Fibroblast of pulmonary artery (primary cell): Measurements from ENCODE around the gene MPC2.

Source experiments
- DNase-seq: peaks from one replicate; pipeline ENCODE4 v3.0.0-alpha.2; 2010; ENCODE audit warnings: low read depth
- H3K4me3 ChIP-seq: replicated peaks from 2 replicates; pipeline ENCODE4 v1.5.1; 2011; ENCODE audit warnings: low read depth, mild to moderate bottlenecking, control low read depth, low read length, moderate library complexity
- TF ChIP-seq, protein P1 (sequence below): IDR thresholded peaks from 2 replicates; pipeline ENCODE4 v1.5.1; 2011; ENCODE audit warnings: mild to moderate bottlenecking, control low read depth, low read length, inconsistent platforms; ENCODE audit errors: missing control alignments

Gene MPC2

DNA sequence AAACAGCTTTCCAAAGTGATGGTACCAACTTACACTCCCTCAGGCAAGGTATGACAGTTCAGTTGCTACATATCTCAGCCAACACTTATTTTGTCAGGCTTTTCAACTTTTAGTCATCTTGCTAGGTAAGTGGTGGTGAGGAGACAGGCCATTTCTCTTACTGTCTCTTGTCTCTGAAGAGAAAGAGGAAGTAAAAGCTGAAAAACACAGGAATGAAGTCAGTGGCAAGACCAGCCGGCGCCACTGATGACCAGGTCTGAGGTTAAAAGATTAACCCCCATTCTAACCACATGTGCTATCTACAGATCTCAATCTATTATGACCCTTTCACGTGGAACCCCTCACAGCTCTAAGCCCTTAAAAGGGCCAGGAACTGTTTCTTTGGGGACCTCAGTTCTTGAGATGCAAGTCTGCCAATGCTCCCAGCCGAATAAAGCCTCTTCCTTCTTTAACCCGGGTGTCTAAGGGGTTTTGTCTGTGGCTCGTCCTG, 27.1 kb downstream of the MPC2 start:
- TF ChIP-seq, protein P1, sequence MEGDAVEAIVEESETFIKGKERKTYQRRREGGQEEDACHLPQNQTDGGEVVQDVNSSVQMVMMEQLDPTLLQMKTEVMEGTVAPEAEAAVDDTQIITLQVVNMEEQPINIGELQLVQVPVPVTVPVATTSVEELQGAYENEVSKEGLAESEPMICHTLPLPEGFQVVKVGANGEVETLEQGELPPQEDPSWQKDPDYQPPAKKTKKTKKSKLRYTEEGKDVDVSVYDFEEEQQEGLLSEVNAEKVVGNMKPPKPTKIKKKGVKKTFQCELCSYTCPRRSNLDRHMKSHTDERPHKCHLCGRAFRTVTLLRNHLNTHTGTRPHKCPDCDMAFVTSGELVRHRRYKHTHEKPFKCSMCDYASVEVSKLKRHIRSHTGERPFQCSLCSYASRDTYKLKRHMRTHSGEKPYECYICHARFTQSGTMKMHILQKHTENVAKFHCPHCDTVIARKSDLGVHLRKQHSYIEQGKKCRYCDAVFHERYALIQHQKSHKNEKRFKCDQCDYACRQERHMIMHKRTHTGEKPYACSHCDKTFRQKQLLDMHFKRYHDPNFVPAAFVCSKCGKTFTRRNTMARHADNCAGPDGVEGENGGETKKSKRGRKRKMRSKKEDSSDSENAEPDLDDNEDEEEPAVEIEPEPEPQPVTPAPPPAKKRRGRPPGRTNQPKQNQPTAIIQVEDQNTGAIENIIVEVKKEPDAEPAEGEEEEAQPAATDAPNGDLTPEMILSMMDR, result no peak
- no peak overlapping the region for H3K4me3 ChIP-seq
- no peak for DNase-seq

DNA sequence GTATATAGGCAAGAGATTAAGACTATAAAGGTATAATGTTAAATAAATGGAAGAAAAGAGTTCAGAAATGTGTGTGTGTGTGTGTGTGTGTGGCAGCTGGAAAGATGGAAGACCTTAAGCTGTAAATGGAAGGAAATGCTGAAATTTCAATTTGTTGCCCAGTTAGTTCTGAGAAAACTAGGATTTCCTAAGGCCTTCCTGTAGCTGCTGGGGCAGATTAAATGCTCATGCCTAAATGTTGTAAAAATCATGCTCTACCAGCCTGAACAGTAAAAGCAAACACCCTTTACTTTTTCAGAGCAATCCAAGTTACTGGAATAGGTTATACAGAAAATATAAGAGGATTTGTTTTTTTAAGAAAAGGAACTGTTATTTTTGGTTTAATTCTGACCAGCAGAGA, 31.2 kb downstream of the MPC2 start:
- TF ChIP-seq, protein P1, result no peak
- H3K4me3 ChIP-seq, result no peak overlapping the region
- peak; percentile 49 for DNase-seq

DNA sequence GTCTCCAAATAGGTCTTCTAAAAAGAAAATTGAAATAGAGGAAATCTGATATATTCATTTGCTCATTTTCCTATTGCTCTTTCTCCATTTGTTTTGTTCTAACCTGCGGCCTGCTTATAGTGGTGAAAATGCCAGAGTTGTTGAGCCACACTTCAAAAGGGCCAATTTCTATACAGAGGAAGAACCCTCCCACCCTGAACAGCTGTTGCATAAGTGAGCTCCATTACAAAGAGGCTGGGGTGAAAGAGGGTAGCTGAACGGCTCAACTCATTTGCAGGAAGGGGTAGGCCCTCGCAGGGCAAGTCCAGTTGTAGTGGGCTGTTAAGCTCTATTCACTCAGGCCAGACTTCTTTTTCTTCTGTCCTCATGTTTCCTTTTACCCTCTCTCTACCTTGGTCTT, 31.7 kb downstream of the MPC2 start:
- H3K4me3 ChIP-seq, result no peak overlapping the region
- DNase-seq, result peak; percentile 66
- TF ChIP-seq, protein P1, result no peak

DNA sequence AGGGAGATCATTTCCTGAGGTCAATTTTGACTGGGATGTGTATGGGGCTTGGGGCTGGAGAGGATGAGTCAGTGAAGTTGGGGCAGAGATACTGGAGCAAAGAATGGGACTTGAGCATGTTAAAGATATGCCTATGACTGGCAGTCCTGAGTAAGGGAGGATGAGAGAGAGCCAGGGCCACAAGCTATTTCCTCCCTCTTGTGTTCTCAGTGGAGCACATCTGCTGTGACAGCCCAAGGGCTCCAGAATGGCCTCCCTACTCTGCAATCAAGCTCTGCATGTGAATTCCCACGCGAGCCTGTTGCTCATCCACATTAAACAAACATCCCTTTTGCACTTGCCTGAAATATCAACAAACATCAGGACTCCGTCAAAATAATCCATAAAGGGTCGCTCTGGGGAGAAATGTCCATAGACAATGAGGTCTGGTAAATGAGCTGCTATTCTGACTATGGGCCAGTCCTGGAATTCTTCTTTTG, 32.2 kb downstream of the MPC2 start:
- TF ChIP-seq, protein P1, result no peak
- no peak overlapping the region for H3K4me3 ChIP-seq
- peak; percentile 53 for DNase-seq

DNA sequence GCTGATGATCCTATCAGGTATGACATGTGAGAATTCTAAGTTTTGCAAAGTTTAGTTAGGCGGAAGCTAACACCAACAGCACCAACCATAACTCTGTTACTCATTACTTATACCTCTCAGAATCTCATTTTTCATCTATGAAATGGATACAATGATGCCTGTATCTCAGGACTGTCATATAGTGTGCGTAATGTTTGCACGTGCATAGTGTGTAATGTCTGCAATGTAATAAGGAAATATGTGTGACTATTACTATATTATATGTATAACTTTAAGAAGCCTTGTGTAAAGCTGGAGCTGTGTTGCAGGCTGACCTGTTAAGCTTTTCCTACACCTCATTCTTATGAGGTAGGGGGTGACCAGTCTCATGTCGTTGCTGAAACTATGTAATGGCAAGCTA, 36.0 kb downstream of the MPC2 start:
- no peak for DNase-seq
- no peak overlapping the region for H3K4me3 ChIP-seq
- TF ChIP-seq, protein P1, result no peak

DNA sequence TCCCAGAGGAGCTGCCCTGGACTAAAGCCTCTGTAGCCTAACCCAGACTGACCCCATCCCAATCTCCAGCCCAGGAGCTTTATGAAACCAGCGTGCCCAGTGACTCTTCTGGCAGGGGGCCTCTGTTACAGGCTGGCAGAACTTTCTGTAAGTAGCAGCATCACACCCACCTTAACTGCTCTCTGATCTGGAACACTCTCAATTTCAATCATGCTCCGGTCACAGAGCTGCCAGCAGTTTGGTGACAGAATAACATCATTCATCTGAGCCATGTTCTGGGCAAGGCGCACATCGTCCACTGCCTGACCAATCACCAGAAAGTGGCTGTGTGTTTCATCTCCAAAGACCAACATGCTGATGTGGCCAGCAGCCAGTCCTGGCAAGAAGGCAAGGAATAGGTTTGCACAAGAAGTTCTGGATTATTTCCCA, 37.6 kb downstream of the MPC2 start:
- DNase-seq, result peak; percentile 54
- no peak overlapping the region for H3K4me3 ChIP-seq
- TF ChIP-seq, protein P1, result no peak

DNA sequence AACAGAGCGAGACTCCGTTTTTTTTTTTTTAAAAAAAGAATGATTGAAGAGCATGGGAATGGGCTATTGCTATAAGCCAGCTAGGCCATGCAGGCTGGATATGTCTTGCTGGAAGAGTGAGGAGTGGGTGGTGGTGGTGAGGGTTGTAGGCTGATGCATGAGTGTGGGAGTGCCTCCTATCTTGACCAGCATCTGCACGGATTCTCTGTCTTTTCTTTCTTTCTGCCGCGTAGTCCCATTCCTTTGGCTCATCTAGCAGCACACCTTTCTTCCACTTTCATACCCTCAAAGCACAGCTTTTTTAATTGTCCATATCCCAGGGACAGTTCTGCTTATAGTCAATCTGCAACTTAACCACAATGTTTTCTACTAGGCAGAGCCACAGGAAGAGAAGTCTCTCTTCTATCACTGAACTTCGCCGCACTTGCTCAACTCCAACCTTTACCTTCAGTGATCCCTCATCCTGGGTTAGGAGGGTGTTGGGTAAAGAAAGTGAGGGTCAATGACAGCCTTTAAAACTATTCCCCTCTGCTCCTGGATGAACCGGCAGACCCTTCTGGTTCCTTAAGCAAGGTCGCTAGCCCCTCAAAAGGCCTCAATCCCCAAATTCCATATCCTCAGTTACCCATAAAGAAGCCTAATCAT, 38.2 kb downstream of the MPC2 start:
- no peak for DNase-seq
- H3K4me3 ChIP-seq, result no peak overlapping the region
- TF ChIP-seq, protein P1, result no peak
